Loucy (cell line): ENCODE data around the gene PNMA6E.

ENCODE experiments used
- EZH2phosphoT487 ChIP-seq: fragments of 200-600 bp; IDR thresholded peaks from 2 replicates; pipeline ENCODE4 v1.6.1; 2018; ENCODE audit warnings: antibody characterized with exemption, mild to moderate bottlenecking, moderate library complexity, borderline replicate concordance
- TF ChIP-seq, protein P1 (sequence below): fragments of 200-600 bp; sonication (generic); conservative IDR thresholded peaks from 2 replicates; pipeline ENCODE4 v1.5.1; 2014; ENCODE audit warnings: mild to moderate bottlenecking, antibody characterized with exemption, low read length

DNA sequence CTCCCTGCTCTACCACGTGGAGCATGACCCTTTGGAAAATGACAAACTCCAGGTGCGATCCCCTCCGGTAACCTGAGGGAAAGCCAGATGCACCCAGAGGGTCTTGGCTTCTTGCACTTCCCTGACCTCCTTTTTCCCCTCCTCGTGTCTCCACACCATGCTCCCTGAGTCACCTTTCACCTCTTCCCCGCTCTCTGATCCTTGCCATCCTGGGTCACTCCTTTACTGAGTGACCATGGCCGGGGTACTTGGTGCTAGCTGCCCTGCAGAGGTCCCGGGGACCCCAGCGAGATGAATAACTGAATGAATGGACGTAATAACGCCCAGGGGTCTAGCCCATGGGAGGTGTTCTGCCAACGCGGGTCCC lies 9.7 kb upstream of the PNMA6E start:
- TF ChIP-seq, protein P1, sequence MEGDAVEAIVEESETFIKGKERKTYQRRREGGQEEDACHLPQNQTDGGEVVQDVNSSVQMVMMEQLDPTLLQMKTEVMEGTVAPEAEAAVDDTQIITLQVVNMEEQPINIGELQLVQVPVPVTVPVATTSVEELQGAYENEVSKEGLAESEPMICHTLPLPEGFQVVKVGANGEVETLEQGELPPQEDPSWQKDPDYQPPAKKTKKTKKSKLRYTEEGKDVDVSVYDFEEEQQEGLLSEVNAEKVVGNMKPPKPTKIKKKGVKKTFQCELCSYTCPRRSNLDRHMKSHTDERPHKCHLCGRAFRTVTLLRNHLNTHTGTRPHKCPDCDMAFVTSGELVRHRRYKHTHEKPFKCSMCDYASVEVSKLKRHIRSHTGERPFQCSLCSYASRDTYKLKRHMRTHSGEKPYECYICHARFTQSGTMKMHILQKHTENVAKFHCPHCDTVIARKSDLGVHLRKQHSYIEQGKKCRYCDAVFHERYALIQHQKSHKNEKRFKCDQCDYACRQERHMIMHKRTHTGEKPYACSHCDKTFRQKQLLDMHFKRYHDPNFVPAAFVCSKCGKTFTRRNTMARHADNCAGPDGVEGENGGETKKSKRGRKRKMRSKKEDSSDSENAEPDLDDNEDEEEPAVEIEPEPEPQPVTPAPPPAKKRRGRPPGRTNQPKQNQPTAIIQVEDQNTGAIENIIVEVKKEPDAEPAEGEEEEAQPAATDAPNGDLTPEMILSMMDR = no peak
- no peak for TF ChIP-seq EZH2phosphoT487
